ENCODE results near the gene PLA2G15. TPM values are rescaled to one million over a fixed set of nuclear protein-coding genes. Genes with fewer than 3 reads are reported as not detected.

Gene PLA2G15
- total RNA-seq, 4 donors from 2014 or later = 24.0 to 42.9 (median 31.1) TPM

DNA sequence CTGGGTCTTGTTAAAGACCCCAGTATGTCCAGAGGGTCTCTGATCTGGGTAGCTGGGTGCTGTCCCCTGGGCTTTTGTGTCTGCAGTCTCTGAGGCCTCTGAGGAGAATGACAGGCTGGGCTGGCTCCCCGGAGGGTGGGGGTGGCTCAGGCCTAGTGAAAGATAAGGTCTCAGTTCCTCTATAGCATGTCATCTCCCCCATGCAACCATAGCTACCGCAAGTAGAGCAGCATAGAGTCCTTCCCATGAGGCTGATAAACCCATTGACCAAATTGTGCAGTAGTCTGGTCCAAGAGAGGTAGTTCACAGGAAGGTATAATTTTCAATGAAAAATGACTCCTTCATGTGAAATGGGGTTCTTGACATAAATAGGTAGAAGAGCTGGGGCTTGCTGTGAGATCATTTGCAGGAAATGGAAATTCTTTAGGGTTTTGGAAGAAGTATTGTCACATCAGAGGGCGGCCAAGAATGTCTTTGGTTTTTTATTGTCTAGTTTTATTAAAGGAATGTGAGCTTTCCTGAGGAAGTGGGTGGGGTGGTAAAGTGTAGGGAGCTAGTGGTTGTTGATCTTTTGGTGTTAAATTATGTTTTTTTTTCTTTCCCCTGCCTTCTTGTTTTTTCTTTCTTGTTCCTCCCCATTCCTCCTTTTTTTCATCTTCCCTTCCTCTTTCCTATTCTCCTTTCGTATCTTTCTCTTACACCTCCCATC is 44.6 kb downstream of the PLA2G15 start:
- DNase-seq (ENCODE audit: low spot score) (no peak), ATAC-seq (ENCODE audit: low FRiP score) (no peak)
- TF ChIP-seq, protein P1, sequence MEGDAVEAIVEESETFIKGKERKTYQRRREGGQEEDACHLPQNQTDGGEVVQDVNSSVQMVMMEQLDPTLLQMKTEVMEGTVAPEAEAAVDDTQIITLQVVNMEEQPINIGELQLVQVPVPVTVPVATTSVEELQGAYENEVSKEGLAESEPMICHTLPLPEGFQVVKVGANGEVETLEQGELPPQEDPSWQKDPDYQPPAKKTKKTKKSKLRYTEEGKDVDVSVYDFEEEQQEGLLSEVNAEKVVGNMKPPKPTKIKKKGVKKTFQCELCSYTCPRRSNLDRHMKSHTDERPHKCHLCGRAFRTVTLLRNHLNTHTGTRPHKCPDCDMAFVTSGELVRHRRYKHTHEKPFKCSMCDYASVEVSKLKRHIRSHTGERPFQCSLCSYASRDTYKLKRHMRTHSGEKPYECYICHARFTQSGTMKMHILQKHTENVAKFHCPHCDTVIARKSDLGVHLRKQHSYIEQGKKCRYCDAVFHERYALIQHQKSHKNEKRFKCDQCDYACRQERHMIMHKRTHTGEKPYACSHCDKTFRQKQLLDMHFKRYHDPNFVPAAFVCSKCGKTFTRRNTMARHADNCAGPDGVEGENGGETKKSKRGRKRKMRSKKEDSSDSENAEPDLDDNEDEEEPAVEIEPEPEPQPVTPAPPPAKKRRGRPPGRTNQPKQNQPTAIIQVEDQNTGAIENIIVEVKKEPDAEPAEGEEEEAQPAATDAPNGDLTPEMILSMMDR (IDR thresholded peaks at IDR 0.05) = no peak

DNA sequence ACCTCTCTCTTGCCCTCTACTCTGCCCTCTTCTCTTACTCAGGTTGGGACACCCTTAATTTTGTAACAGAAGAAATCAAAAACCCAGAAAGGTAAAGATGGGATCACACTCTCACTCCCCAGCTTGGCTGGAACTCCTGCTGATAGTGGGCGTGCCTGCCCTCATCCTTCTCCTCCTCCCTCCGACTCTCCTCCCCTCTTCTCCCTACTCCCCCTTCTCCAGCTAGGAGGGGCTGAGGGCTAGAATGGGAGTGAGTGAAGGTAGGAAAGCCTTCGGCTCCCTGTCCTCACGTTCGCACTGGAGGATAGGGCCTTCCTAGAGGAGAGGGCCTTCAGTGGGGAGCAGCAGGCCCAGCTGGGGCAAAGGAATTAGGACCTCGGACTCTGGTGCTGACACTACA is 45.3 kb downstream of the PLA2G15 start:
- TF ChIP-seq, protein P1 (IDR thresholded peaks at IDR 0.05) = no peak
- no peak for ATAC-seq (ENCODE audit: low FRiP score)
- no peak for DNase-seq (ENCODE audit: low spot score)

GRCh38 chr16:68291227-68291626 is 46.1 kb downstream of the PLA2G15 start:
- ATAC-seq (ENCODE audit: low FRiP score) (peak; percentile 46), DNase-seq (ENCODE audit: low spot score) (no peak)
- TF ChIP-seq, protein P1 (IDR thresholded peaks at IDR 0.05) = no peak

DNA sequence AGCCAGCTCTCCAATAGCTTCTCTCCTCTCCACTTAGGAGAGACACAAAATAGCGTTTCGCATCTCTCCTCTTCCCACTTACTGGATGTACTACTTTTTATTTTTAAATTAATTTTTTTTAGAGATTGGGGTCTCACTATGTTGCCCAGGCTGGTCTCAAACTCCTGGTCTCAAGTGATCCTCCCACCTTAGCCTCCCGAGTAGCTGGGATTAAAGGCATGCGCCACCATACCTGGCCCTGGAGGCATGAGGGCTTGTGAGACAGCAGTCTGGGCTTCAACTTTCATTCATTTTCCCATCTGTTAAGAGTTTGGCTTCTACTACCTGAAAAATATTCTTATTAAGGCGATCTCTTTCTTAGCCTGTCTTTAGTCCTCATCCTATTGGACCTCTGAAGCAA is 47.3 kb downstream of the PLA2G15 start:
- TF ChIP-seq, protein P1 (IDR thresholded peaks at IDR 0.05) = no peak
- DNase-seq (ENCODE audit: low spot score) (no peak), ATAC-seq (ENCODE audit: low FRiP score) (no peak)

- TF ChIP-seq, protein P1 (IDR thresholded peaks at IDR 0.05) = no peak
- no peak for DNase-seq (ENCODE audit: low spot score)
- ATAC-seq (ENCODE audit: low FRiP score) = no peak
Measured at GRCh38 chr16:68296291-68296690, 51.1 kb downstream of the PLA2G15 start.

GRCh38 chr16:68296693-68297092 is 51.5 kb downstream of the PLA2G15 start:
- no peak for ATAC-seq (ENCODE audit: low FRiP score)
- no peak for DNase-seq (ENCODE audit: low spot score)
- TF ChIP-seq, protein P1 (IDR thresholded peaks at IDR 0.05) = no peak

GRCh38 chr16:68297908-68298307 is 52.7 kb downstream of the PLA2G15 start:
- TF ChIP-seq, protein P1 (IDR thresholded peaks at IDR 0.05) = no peak
- ATAC-seq (ENCODE audit: low FRiP score) = no peak
- no peak for DNase-seq (ENCODE audit: low spot score)

All from omental fat pad (tissue), 4 donors.